ENCODE results near the gene SLC6A18.

- TF ChIP-seq, protein P1, sequence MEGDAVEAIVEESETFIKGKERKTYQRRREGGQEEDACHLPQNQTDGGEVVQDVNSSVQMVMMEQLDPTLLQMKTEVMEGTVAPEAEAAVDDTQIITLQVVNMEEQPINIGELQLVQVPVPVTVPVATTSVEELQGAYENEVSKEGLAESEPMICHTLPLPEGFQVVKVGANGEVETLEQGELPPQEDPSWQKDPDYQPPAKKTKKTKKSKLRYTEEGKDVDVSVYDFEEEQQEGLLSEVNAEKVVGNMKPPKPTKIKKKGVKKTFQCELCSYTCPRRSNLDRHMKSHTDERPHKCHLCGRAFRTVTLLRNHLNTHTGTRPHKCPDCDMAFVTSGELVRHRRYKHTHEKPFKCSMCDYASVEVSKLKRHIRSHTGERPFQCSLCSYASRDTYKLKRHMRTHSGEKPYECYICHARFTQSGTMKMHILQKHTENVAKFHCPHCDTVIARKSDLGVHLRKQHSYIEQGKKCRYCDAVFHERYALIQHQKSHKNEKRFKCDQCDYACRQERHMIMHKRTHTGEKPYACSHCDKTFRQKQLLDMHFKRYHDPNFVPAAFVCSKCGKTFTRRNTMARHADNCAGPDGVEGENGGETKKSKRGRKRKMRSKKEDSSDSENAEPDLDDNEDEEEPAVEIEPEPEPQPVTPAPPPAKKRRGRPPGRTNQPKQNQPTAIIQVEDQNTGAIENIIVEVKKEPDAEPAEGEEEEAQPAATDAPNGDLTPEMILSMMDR (IDR thresholded peaks at IDR 0.05) = no peak
- TF ChIP-seq POLR2AphosphoS5 (IDR thresholded peaks at IDR 0.05) = no peak
These were observed 45.2 kb downstream of the SLC6A18 start for GRCh38 chr5:1270426-1270825.

All from gastroesophageal sphincter (tissue), 3 donors.